Mesodermal cell (in vitro differentiated cells): ENCODE measurements around the gene DHX34.

Experiments
- H3K27ac ChIP-seq: 2 replicates; pipeline ENCODE4 v1.7.0; 2013; ENCODE audit warnings: mild to moderate bottlenecking, low read depth, low read length, moderate library complexity; ENCODE audit not compliant: severe bottlenecking
- H3K36me3 ChIP-seq: 2 replicates; pipeline ENCODE4 v1.7.1; 2013; ENCODE audit warnings: mild to moderate bottlenecking, low read length, moderate library complexity; ENCODE audit not compliant: control insufficient read depth, insufficient read depth
- H3K4me1 ChIP-seq: one replicate; pipeline ENCODE4 v1.7.1; 2013; ENCODE audit warnings: mild to moderate bottlenecking, low read length; ENCODE audit not compliant: insufficient read depth, control insufficient read depth, poor library complexity, severe bottlenecking
- H3K4me3 ChIP-seq: 2 replicates; pipeline ENCODE4 v1.7.0; 2013; ENCODE audit warnings: low read length, control low read depth, mild to moderate bottlenecking; ENCODE audit not compliant: insufficient read depth, poor library complexity, severe bottlenecking; ENCODE audit errors: extremely low read depth
- H3K9me3 ChIP-seq: 2 replicates; pipeline ENCODE4 v1.7.1; 2013; ENCODE audit warnings: mild to moderate bottlenecking, low read length, moderate library complexity; ENCODE audit not compliant: control insufficient read depth
- WGBS, 2 experiments: methylation state at CpG; one replicate each; pipeline ENCODE4 v1.1.5; 2013; ENCODE audit warnings: missing lambda C conversion rate in 2 of 2; ENCODE audit not compliant: insufficient coverage in 2 of 2; 5-methylcytosine and 5-hydroxymethylcytosine counted together

DHX34 gene

DNA sequence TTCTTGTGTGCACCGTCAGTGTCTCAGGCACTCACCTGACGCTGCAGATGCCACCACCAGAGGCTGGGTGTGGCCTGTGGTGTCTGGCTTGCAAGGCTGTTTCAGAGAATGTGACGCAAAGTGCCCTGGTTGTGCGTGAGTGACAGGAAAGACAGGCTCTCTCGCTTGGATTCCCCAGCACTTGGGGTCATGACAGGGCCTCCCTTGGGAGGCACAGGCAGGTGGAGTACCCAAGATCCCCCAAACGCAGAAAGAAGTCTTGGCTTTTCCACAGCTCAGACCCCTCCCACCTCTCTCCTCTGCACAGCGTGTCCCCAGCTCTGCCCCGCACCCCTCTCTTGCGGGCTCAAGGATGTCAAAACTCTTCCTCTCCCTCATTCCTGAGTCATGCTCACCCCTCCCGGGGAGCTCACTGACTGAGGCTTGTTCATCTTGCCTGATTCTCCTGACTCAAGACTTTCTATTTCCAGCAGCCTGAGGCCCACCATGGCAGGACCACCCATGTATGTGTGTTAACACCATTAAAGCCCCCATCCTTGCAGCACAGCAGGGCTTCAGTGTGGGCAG, 21.0 kb downstream of the DHX34 start:
- no peak overlapping the region for H3K4me3 ChIP-seq
- 93 to 95% methylated on average over 9 to 10 of the region's 10 CpGs for WGBS, 2 experiments
- no peaks in the 10 kb centered on the region for H3K4me1 ChIP-seq
- H3K36me3 ChIP-seq: peaks cover 72% of the 10 kb centered on the region
- no peak overlapping the region for H3K27ac ChIP-seq
- H3K9me3 ChIP-seq: no peaks in the 10 kb centered on the region

GRCh38 chr19:47371261-47371660, 22.1 kb downstream of the DHX34 start:
- Histone ChIP-seq H3K9me3 (no peaks in the 10 kb centered on the region), H3K36me3 (peaks cover 77% of the 10 kb centered on the region), H3K27ac (no peak overlapping the region), H3K4me1 (no peaks in the 10 kb centered on the region), H3K4me3 (no peak overlapping the region)
- 94 to 95% methylated on average over 5 to 7 of the region's 9 CpGs for WGBS, 2 experiments

DNA sequence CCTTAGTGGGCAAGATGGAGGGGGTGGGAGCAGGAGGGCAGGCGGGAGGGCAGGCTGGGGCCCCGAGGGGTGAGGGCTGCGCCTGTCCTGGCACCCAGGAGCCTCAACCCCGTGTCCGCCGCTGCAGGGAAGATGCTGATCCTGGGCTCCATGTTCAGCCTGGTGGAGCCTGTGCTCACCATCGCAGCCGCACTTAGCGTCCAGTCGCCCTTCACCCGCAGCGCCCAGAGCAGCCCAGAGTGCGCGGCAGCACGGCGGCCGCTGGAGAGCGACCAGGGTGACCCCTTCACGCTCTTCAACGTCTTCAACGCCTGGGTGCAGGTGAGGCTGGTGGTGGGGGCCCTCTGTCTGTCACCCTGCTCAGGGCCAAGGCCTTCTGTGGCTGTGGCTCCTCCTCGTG, 23.5 kb downstream of the DHX34 start:
- WGBS, 2 experiments: 94 to 95% methylated on average over 17 to 19 of the region's 22 CpGs
- Histone ChIP-seq H3K36me3 (peaks cover 86% of the 10 kb centered on the region), H3K4me3 (no peak overlapping the region), H3K4me1 (no peaks in the 10 kb centered on the region), H3K27ac (no peak overlapping the region), H3K9me3 (no peaks in the 10 kb centered on the region)

DNA sequence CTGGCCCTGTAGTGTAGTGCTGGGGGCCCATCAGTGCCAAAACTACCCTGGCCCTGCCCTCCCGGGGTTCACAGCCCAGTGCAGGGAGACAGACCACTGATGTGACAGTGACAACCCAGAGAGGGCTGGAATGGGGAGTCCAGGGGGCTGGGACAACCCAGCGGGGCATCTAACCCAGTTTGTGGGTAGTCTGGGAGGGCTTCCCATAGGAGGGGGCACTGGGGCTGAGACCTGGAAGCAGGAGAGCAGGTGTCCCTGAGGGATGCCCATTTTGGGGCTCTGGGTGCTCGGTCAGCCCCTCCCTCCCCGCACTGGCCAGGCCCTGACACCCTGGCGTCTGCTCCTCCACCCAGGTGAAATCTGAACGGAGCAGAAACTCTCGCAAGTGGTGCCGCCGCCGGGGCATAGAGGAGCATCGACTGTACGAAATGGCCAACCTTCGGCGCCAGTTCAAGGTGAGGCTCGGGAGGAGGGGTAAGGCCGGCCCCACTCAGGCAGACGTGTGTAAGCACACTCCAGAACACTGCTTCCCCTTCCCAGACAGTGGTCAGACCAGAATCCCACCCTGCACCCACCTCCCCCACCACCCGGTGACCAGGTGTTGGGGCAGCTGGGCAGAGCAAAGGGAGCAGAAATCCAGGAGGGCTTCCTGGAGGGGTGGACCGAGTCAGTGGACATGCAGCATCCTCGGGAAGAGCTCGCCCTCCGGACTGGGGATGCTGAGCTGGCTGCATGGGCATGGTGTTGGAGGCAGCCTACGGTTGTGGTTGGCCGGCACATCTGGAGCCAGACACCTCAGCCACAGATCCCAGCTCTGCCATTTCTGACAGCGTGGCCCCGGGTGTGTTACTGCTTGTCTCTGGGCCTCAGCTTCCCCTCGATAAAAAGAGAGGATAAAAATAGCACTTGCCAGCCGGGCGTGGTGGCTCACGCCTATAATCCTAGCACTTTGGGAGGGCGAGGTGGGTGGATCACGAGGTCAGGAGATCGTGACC, 24.4 kb downstream of the DHX34 start:
- no peak overlapping the region for H3K27ac ChIP-seq
- H3K9me3 ChIP-seq: no peaks in the 10 kb centered on the region
- H3K4me3 ChIP-seq: no peak overlapping the region
- H3K36me3 ChIP-seq: peaks cover 94% of the 10 kb centered on the region
- WGBS, 2 experiments: 92 to 95% methylated on average over 32 of the region's 33 CpGs
- no peaks in the 10 kb centered on the region for H3K4me1 ChIP-seq

DNA sequence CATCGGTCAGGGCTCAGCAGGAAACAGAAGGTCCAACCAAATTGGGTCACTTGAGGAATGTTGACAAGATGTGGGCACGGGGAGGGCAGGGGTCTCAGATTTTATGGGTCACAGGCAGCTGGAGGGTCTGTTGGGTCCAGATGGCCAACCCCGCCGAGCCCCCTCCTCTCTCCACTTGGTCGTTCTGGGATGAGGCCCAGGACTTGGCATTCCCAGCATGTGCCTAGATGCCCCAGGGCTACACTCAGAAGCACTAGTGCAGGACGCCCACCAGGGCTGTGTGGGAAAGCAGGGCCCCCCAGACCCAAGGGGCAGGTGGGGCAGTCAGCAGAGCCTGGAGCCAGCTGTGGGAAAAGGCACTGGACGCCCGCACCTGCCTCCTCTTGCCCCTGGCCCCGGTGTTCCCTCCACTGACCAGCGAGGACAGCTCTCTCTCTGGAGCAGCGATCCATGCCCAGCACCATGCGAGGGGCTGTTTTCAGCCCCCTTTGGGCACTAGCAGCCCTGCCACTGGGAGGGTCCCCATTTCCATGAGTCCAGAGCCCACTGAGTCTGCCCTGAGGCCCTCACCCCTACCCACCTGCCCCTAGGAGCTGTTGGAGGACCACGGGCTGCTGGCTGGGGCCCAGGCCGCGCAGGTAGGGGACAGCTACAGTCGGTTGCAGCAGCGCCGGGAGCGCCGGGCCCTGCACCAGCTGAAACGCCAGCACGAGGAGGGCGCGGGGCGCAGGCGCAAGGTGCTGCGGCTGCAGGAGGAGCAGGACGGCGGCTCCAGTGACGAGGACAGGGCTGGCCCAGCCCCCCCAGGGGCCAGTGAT, 26.0 kb downstream of the DHX34 start:
- Histone ChIP-seq H3K4me3 (no peak overlapping the region), H3K36me3 (peaks cover 90% of the 10 kb centered on the region), H3K27ac (no peak overlapping the region), H3K9me3 (no peaks in the 10 kb centered on the region), H3K4me1 (no peaks in the 10 kb centered on the region)
- WGBS, 2 experiments: 94 to 95% methylated on average over 23 to 29 of the region's 30 CpGs

GRCh38 chr19:47375694-47376588, 26.8 kb downstream of the DHX34 start:
- WGBS, 2 experiments: 97 to 98% methylated on average over 24 to 27 of the region's 30 CpGs
- Histone ChIP-seq H3K9me3 (no peaks in the 10 kb centered on the region), H3K4me3 (no peak overlapping the region), H3K27ac (no peak overlapping the region), H3K36me3 (peaks cover 90% of the 10 kb centered on the region), H3K4me1 (no peaks in the 10 kb centered on the region)

GRCh38 chr19:47376589-47377144, 27.6 kb downstream of the DHX34 start:
- H3K9me3 ChIP-seq: no peaks in the 10 kb centered on the region
- WGBS, 2 experiments: 94% methylated on average over 16 of the region's 16 CpGs
- no peaks in the 10 kb centered on the region for H3K4me1 ChIP-seq
- H3K36me3 ChIP-seq: peaks cover 90% of the 10 kb centered on the region
- no peak overlapping the region for H3K4me3 ChIP-seq
- H3K27ac ChIP-seq: no peak overlapping the region

DNA sequence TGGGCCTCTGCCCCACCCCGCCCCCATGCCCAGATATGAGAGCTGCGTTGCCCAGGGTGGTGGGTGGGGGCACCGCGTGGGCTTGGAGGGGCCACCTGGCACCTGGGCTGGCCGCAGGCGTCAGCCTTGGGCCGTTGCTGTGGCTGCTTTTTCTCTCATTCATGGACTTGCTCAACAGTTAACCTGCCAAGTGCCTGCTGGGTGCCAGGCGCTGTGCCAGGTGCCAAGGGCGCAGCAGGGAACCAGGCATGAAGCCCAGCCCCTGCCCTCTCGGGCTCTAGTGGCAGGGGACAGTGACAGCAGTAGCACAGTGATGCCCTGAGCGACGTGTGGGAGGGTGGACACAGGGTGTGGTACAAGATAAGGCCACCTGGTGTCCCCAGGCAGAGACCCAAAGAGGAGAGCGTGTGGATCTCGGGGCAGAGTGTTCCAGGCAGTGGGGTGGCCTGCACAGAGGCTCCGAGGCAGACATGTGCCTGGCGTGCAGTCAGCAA, 28.1 kb downstream of the DHX34 start:
- Histone ChIP-seq H3K4me1 (no peaks in the 10 kb centered on the region), H3K27ac (no peak overlapping the region), H3K9me3 (no peaks in the 10 kb centered on the region), H3K36me3 (peaks cover 89% of the 10 kb centered on the region), H3K4me3 (no peak overlapping the region)
- 92 to 97% methylated on average over 14 of the region's 16 CpGs for whole genome bisulfite sequencing, 2 experiments

DNA sequence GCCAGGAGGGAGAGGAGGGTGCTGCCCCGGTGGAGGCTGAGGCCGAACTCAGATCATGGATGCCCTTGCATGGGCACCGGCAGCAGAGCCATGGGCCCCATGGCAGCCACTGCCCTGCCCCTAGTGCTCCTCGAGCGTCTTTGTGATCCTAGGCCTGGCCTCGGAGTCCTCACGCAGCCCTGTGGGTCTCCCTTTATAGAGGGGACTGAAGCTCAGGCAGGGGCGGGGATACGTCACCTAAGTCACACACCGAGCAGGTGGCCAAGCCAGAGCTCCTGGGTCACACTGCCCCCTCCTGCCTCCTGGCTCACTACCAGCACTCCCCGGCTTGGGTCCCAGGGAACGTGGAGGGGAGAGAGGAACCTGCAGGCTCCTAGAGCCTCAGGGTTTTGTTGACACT, 28.7 kb downstream of the DHX34 start:
- WGBS, 2 experiments: 94 to 99% methylated on average over 10 to 11 of the region's 12 CpGs
- Histone ChIP-seq H3K36me3 (peaks cover 88% of the 10 kb centered on the region), H3K4me3 (no peak overlapping the region), H3K27ac (no peak overlapping the region), H3K4me1 (no peaks in the 10 kb centered on the region), H3K9me3 (no peaks in the 10 kb centered on the region)
